Common myeloid progenitor, CD34-positive (primary cell): Measurements from ENCODE around the gene SLC12A5.

Source experiments
- CTCF ChIA-PET: fragments of 350-600 bp; sonication (Branson Sonifier 250); formaldehyde crosslinking; loops from one replicate; lab custom pipeline; 2021; ENCODE audit warnings: antibody characterized with exemption; lab: Charles Lee
- POLR2A ChIA-PET: fragments of 350-600 bp; sonication (Branson Sonifier 250); formaldehyde crosslinking; loops from one replicate; lab custom pipeline; 2021; ENCODE audit warnings: antibody characterized with exemption; lab: Charles Lee
- DNase-seq, 3 donors: peaks; one replicate each; pipeline versions ENCODE4 v3.0.0 to v3.0.0-alpha.2; 2013
- H3K27ac ChIP-seq, 2 experiments: 1 replicate in 1 of 2; 2 replicates in 1 of 2; pipeline ENCODE4 v1.7.0; 2013; ENCODE audit warnings: inconsistent platforms in 2 of 2, low read length in 2 of 2, mild to moderate bottlenecking in 2 of 2, low read depth in 1 of 2, moderate library complexity in 1 of 2; ENCODE audit not compliant: severe bottlenecking in 2 of 2, insufficient read depth in 1 of 2, poor library complexity in 1 of 2
- H3K27me3 ChIP-seq, 5 experiments: replicated peaks in 2 of 5; 1 replicate in 3 of 5; 2 replicates in 2 of 5; pipeline versions ENCODE4 v1.6.1 to v1.7.0; 2013; ENCODE audit warnings: low read length in 4 of 5, mild to moderate bottlenecking in 2 of 5, moderate library complexity in 2 of 5, inconsistent platforms in 1 of 5; ENCODE audit not compliant: insufficient read depth in 5 of 5, control insufficient read depth in 4 of 5
- H3K36me3 ChIP-seq, 4 experiments: 1 replicate in 2 of 4; 2 replicates in 2 of 4; pipeline versions ENCODE4 v1.6.1 to v1.7.0; 2013; ENCODE audit warnings: low read length in 3 of 4, control low read depth in 1 of 4, mild to moderate bottlenecking in 1 of 4; ENCODE audit not compliant: control insufficient read depth in 4 of 4, insufficient read depth in 4 of 4
- H3K4me1 ChIP-seq, 4 experiments: 1 replicate in 3 of 4; 2 replicates in 1 of 4; pipeline versions ENCODE4 v1.6.1 to v1.7.1; 2013; ENCODE audit warnings: low read length in 3 of 4, mild to moderate bottlenecking in 3 of 4, control low read depth in 1 of 4, inconsistent platforms in 1 of 4, moderate library complexity in 1 of 4; ENCODE audit not compliant: control insufficient read depth in 4 of 4, insufficient read depth in 4 of 4; ENCODE audit errors: control extremely low read depth in 1 of 4
- H3K4me3 ChIP-seq, 7 experiments: 1 replicate in 4 of 7; 2 replicates in 3 of 7; pipeline versions ENCODE4 v1.5.1 to v1.7.0; 2013; ENCODE audit warnings: mild to moderate bottlenecking in 7 of 7, low read length in 6 of 7, moderate library complexity in 6 of 7, inconsistent platforms in 2 of 7, low read depth in 2 of 7, control low read depth in 1 of 7; ENCODE audit not compliant: insufficient read depth in 4 of 7, control insufficient read depth in 1 of 7; ENCODE audit errors: extremely low read depth in 1 of 7
- H3K9me3 ChIP-seq, 5 experiments: 1 replicate in 4 of 5; 2 replicates in 1 of 5; pipeline versions ENCODE4 v1.6.1 to v1.7.1; 2013; ENCODE audit warnings: low read length in 4 of 5, mild to moderate bottlenecking in 2 of 5, inconsistent platforms in 1 of 5, low read depth in 1 of 5, moderate library complexity in 1 of 5; ENCODE audit not compliant: control insufficient read depth in 4 of 5, insufficient read depth in 2 of 5; ENCODE audit errors: control extremely low read depth in 1 of 5
- WGBS: methylation state at CpG from one replicate; pipeline ENCODE4 v1.1.5; 2013; ENCODE audit not compliant: insufficient coverage; 5-methylcytosine and 5-hydroxymethylcytosine counted together

SLC12A5 gene

DNA sequence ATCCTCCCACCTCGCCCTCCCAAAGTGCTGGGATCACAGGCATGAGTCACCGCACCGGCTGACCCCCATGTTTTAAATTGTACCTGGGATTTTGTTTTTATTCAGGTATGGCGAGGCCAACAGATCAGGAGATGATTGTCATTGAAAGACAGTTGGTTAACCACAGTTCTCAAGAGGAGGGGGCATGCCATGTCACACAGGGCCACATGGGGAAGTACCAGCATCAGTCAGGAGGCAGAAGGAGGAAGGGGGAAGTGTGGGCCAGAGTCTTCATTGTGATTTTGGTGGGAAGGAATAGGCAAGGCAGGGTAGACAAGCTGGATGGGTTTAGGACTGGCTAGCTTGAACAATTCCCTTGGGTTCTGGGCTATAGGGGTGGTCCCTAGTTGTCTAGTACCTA, 30.3 kb upstream of the SLC12A5 start:
- no peaks in the 10 kb centered on the region for H3K9me3 ChIP-seq
- H3K27me3 ChIP-seq: peaks cover 0 to 60% (median 28%) of the 10 kb centered on the region in 5 experiments
- peaks cover 6 to 41% (median 23%) of the 10 kb centered on the region in 4 experiments for H3K4me1 ChIP-seq
- H3K36me3 ChIP-seq: no peaks in the 10 kb centered on the region
- H3K27ac ChIP-seq: no peak overlapping the region
- peak in 2 of 3 donors; percentile 81 to 83 for DNase-seq
- 0% methylated on average over 1 of the region's 4 CpGs for WGBS
- H3K4me3 ChIP-seq: peak overlapping the region in 1 of 7 experiments; percentile 42
- ChIA-PET POLR2A (no interaction called here), CTCF (interaction anchor here (1.1 to 42.1 kb wide), 4 partner anchors 6 to 88 kb away, joined by 3 to 656 read pairs (median 331); partner anchors contain the start of genes MMP9 and ZNF335)

DNA sequence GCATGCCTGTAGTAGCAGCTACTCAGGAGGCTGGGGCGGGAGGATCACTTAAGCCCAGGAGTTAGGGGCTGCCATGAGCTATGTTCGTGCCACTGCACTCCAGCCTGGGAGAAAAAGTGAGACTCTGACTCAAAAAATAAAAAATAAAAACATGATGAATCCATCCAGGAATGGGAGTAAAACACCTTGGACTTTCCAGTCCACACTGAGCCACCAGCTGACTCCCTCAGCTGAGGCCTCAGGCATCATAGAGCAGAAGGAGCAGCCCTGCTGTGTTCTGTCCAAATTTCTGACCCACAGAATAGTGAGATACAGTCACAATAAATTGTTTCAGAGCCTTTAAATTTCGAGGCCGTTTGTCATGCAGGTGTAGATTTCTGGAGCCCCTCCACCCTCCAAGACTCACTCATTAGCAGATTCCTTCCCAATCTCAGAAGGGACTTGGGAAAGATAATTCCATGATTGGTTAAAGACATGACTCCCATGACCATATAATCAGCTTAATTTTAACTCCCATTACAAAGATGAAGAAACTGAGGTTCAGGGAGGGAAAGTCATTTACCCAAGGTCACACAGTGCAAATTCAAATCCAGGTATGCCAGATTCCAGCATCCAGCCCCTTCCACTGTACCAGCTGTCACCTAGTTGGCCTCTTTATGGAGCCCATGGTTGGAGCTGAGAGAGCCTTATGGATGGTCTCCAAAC, 29.3 kb upstream of the SLC12A5 start:
- no peaks in the 10 kb centered on the region for H3K9me3 ChIP-seq
- no peak overlapping the region for H3K4me3 ChIP-seq
- 93% methylated on average over 3 of the region's 4 CpGs for WGBS
- H3K4me1 ChIP-seq: peaks cover 14 to 50% (median 32%) of the 10 kb centered on the region in 4 experiments
- no peak for DNase-seq
- no peak overlapping the region for H3K27ac ChIP-seq
- ChIA-PET CTCF (interaction anchor here (0.6 to 42.1 kb wide), 5 partner anchors 5 to 30 kb away, joined by 3 to 656 read pairs (median 6); partner anchors contain the start of genes MMP9 and ZNF335), POLR2A (interaction anchor here (0.6 kb wide), 1 partner anchor 166 kb away, joined by 3 read pairs; the partner anchor contains the start of gene SNX21)
- H3K27me3 ChIP-seq: peaks cover 0 to 61% (median 28%) of the 10 kb centered on the region in 5 experiments
- no peaks in the 10 kb centered on the region for H3K36me3 ChIP-seq

DNA sequence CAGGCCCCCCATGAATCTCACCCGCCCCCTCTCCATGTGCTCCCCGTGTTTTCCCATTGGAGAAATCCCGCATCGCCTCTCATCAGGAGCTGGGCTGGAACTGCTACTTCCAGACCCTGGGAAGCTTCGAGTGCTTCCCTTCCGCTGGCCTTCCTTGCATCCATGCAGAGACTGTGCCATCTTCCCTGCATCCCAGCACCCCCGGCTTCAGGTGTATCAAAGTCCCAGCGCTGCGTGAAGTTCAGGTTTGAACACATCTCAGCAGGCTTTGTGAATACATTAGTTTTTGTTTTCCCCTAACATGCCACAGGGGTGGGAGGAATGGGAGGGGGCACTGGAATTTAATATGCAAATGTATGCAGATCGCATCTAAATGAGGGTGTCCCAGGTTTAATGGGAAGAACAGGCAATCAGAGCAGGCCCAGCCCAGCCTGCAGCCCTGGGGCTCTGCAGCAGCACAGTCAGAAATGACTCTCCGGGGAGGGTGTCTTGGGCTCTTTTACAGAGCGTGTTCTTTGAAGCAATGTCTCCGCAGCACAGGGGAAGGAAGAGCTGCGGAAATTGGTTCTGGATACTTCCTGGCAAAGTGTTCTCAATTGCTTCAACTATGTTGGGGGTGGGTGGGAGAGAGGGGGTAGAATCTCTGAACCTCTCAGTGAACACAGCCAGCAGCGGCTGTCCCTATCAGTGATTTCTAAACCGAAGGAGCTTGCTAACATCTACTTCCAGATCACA, 28.6 kb upstream of the SLC12A5 start:
- Histone ChIP-seq H3K27ac (no peak overlapping the region), H3K27me3 (peaks cover 0 to 58% (median 28%) of the 10 kb centered on the region in 5 experiments), H3K4me3 (no peak overlapping the region), H3K4me1 (peaks cover 13 to 51% (median 35%) of the 10 kb centered on the region in 4 experiments), H3K9me3 (no peaks in the 10 kb centered on the region), H3K36me3 (no peaks in the 10 kb centered on the region)
- WGBS: 39% methylated on average over 15 of the region's 16 CpGs
- CTCF ChIA-PET: interaction anchor here (0.6 to 42.1 kb wide), 4 partner anchors 4 to 29 kb away, joined by 3 to 656 read pairs (median 330); partner anchors contain the start of genes MMP9 and ZNF335
- DNase-seq: no peak
- POLR2A ChIA-PET: interaction anchor here (0.6 kb wide), 1 partner anchor 167 kb away, joined by 3 read pairs; the partner anchor contains the start of gene SNX21

DNA sequence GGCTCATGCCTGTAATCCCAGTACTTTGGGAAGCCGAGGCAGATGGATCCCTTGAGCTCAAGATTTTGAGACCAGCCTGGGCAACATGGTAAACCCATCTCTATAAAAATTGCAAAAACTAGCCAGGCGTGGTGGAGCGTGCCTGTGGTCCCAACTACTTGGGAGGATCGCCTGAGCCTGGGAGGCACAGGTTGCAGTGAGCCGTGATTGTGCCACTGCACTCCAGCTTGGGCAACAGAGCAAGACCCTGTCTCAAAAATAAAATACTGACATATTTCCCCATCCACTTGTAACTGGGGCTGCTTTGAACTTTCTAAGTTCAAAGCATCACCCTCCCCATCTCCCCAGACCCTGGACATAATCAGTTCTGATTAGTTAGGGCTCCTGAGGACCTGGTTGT, 27.5 kb upstream of the SLC12A5 start:
- Histone ChIP-seq H3K9me3 (no peaks in the 10 kb centered on the region), H3K36me3 (no peaks in the 10 kb centered on the region), H3K4me1 (peaks cover 19 to 61% (median 43%) of the 10 kb centered on the region in 4 experiments), H3K27me3 (peaks cover 0 to 62% (median 32%) of the 10 kb centered on the region in 5 experiments), H3K27ac (no peak overlapping the region), H3K4me3 (no peak overlapping the region)
- POLR2A ChIA-PET: no interaction called here
- CTCF ChIA-PET: interaction anchor here (2.4 to 42.1 kb wide), 3 partner anchors 3 to 21 kb away, joined by 5 to 656 read pairs (median 656); partner anchors contain the start of genes MMP9 and ZNF335
- no peak for DNase-seq
- 92% methylated on average over 5 of the region's 5 CpGs for WGBS

DNA sequence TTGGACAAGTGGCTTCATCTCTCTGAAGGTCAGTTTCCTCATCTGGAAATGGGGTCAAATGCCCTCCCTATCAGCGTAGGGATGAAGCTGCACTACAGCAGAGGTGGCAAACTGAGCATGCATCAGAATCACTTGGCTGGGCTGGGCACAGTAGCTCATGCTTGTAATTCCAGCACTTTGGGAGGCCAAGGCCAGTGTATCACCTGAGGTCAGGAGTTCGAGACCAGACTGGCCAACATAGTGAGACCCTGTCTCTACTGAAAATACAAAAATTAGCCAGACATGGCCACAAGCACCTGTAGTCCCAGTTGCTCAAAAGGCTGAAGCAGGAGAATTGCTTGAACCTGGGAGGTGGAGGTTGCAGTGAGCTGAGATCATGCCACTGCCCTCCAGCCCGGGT, 27.0 kb upstream of the SLC12A5 start:
- Histone ChIP-seq H3K36me3 (no peaks in the 10 kb centered on the region), H3K4me1 (peaks cover 19 to 66% (median 43%) of the 10 kb centered on the region in 4 experiments), H3K9me3 (no peaks in the 10 kb centered on the region), H3K4me3 (no peak overlapping the region), H3K27ac (no peak overlapping the region), H3K27me3 (peaks cover 0 to 62% (median 34%) of the 10 kb centered on the region in 5 experiments)
- DNase-seq: no peak
- 100% methylated on average over 1 of the region's 3 CpGs for WGBS
- CTCF ChIA-PET: interaction anchor here (2.4 to 42.1 kb wide), 3 partner anchors 3 to 21 kb away, joined by 5 to 656 read pairs (median 656); partner anchors contain the start of genes MMP9 and ZNF335
- POLR2A ChIA-PET: no interaction called here

DNA sequence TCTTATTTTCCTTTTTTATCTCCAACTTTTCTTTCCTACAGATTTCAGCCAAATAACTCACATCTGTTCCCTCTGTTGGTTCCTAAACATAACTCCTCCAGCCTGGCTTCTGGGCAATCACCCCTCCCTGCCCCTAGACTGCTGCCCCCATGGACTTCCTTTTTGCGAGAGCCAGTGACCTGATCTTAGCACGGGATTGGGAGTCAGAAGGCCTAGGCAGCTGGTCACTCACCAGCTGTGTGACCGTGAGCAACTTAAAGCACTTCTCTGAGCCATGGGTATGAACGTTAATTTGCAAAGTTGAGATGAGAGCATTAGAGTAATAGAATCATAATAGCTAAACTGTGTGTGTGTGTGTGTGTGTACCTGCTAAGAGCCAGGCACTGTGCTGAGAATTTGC, 24.8 kb upstream of the SLC12A5 start:
- H3K4me3 ChIP-seq: no peak overlapping the region

More for the DNA sequence above, 24.8 kb upstream of the SLC12A5 start:
- no peak for DNase-seq
- peaks cover 0 to 74% (median 36%) of the 10 kb centered on the region in 5 experiments for H3K27me3 ChIP-seq
- H3K27ac ChIP-seq: no peak overlapping the region
- peaks cover 16 to 67% (median 47%) of the 10 kb centered on the region in 4 experiments for H3K4me1 ChIP-seq
- POLR2A ChIA-PET: no interaction called here
- no peaks in the 10 kb centered on the region for H3K9me3 ChIP-seq
- WGBS: 15% methylated on average over 4 of the region's 4 CpGs
- CTCF ChIA-PET: interaction anchor here (1.5 to 42.1 kb wide), 3 partner anchors 0 to 19 kb away, joined by 6 to 656 read pairs (median 656); partner anchors contain the start of genes MMP9 and ZNF335
- no peaks in the 10 kb centered on the region for H3K36me3 ChIP-seq
